Caco-2 (cell line): ENCODE data around the gene BCL3. TPM values are rescaled to one million over a fixed set of nuclear protein-coding genes. Genes with fewer than 3 reads are reported as not detected.

ENCODE experiments used
- BruUV-seq: library from RNA; stranded (reverse); fragments of 400-500 nt; replicated peaks from 2 replicates; lab custom pipeline; 2021; lab: Mats Ljungman, UMichigan
- CTCF ChIA-PET: fragments of 300-600 bp; sonication (Branson Sonifier 250); formaldehyde crosslinking; loops from one replicate; lab custom pipeline; 2022; ENCODE audit warnings: antibody characterized with exemption; lab: Charles Lee
- POLR2A ChIA-PET: fragments of 300-600 bp; sonication (Branson Sonifier 250); formaldehyde crosslinking; loops from one replicate; lab custom pipeline; 2022; ENCODE audit warnings: antibody characterized with exemption; lab: Charles Lee
- DNase-seq, 2 experiments: peaks; one replicate each; pipeline versions ENCODE4 v3.0.0 to v3.0.0-alpha.2; 2020 to 2022
- H3K27me3 ChIP-seq: replicated peaks from 2 replicates; pipeline ENCODE4 v1.6.0; 2011; ENCODE audit warnings: low read length; ENCODE audit not compliant: control insufficient read depth, insufficient read depth
- H3K36me3 ChIP-seq: 2 replicates; pipeline ENCODE4 v1.5.1; 2011; ENCODE audit warnings: low read length; ENCODE audit not compliant: control insufficient read depth, insufficient read depth
- H3K4me1 ChIP-seq: fragments of 250-450 bp; sonication (Bioruptor Pico); 2 replicates; pipeline ENCODE4 v1.5.1; 2020; ENCODE audit warnings: mild to moderate bottlenecking
- H3K4me3 ChIP-seq: 2 replicates; pipeline ENCODE4 v1.5.1; 2011; ENCODE audit warnings: low read depth, mild to moderate bottlenecking, control low read depth, low read length
- H3K9me3 ChIP-seq: fragments of 250-450 bp; sonication (Bioruptor Pico); 2 replicates; pipeline ENCODE4 v1.5.1; 2020; ENCODE audit warnings: mild to moderate bottlenecking, moderate library complexity
- H3K27ac Mint-ChIP-seq: one replicate; pipeline ENCODE4 v1.8.0; 2022; ENCODE audit warnings: mixed read lengths; ENCODE audit not compliant: unreplicated experiment
- H3K27me3 Mint-ChIP-seq: one replicate; pipeline ENCODE4 v1.8.0; 2022; ENCODE audit warnings: mixed read lengths; ENCODE audit not compliant: insufficient read depth, unreplicated experiment
- H3K36me3 Mint-ChIP-seq: one replicate; pipeline ENCODE4 v1.8.0; 2022; ENCODE audit warnings: mild to moderate bottlenecking, mixed read lengths; ENCODE audit not compliant: insufficient read depth, unreplicated experiment
- H3K4me1 Mint-ChIP-seq: one replicate; pipeline ENCODE4 v1.8.0; 2022; ENCODE audit warnings: low read depth, mixed read lengths; ENCODE audit not compliant: unreplicated experiment
- H3K4me3 Mint-ChIP-seq: one replicate; pipeline ENCODE4 v1.8.0; 2022; ENCODE audit warnings: mild to moderate bottlenecking, moderate library complexity, mixed read lengths; ENCODE audit not compliant: unreplicated experiment
- H3K9me3 Mint-ChIP-seq: one replicate; pipeline ENCODE4 v1.8.0; 2022; ENCODE audit warnings: mixed read lengths; ENCODE audit not compliant: unreplicated experiment
- CTCF ChIP-seq, 2 experiments: fragments of 200-600 bp in 1 of 2; IDR thresholded peaks; 1 replicate in 1 of 2; 2 replicates in 1 of 2; pipeline versions ENCODE4 v1.5.1 to v1.8.0; 2011 to 2022; ENCODE audit warnings: antibody characterized with exemption in 1 of 2, control low read depth in 1 of 2, inconsistent platforms in 1 of 2, low read depth in 1 of 2, low read length in 1 of 2, mild to moderate bottlenecking in 1 of 2, moderate library complexity in 1 of 2; ENCODE audit not compliant: insufficient read depth in 1 of 2, severe bottlenecking in 1 of 2, unreplicated experiment in 1 of 2
- intact Hi-C: fragments of 100-400 bp; cut with micrococcal nuclease; formaldehyde crosslinking; loops from one replicate; pipeline ENCODE4 v1.10.0; 2022; ENCODE audit not compliant: unreplicated experiment
- total RNA-seq: library from RNA; stranded (reverse); gene quantifications from 2 replicates; pipeline ENCODE4 v1.2.3, GENCODE V29; 2022

BCL3 gene
- total RNA-seq, 1 experiment from 2014 or later = 15.5 TPM

GRCh38 chr19:44754750-44755080, 6.2 kb downstream of the BCL3 start:
- H3K4me3 ChIP-seq = no peak overlapping the region
- CTCF ChIA-PET = interaction anchor here (0.9 kb wide), 1 partner anchor 16 kb away, joined by 6 read pairs; no protein-coding TSS in a partner anchor

GRCh38 chr19:44755219-44755618, 6.7 kb downstream of the BCL3 start:
- H3K27ac Mint-ChIP-seq = no peak overlapping the region
- no peaks in the 10 kb centered on the region for H3K27me3 Mint-ChIP-seq
- H3K36me3 ChIP-seq = peaks cover 1% of the 10 kb centered on the region
- H3K4me1 Mint-ChIP-seq = no peaks in the 10 kb centered on the region
- no peak overlapping the region for H3K4me3 Mint-ChIP-seq
- peaks cover 38% of the 10 kb centered on the region for H3K36me3 Mint-ChIP-seq
- H3K27me3 ChIP-seq = no peaks in the 10 kb centered on the region
- no peak for TF ChIP-seq CTCF (IDR thresholded peaks at IDR 0.05; ENCODE audit: insufficient read depth in 1 of 2, low read depth in 1 of 2, low read length in 1 of 2, severe bottlenecking in 1 of 2, unreplicated experiment in 1 of 2)
- peaks cover 22% of the 10 kb centered on the region for H3K4me1 ChIP-seq
- H3K9me3 Mint-ChIP-seq = no peaks in the 10 kb centered on the region
- POLR2A ChIA-PET = no interaction called here
- CTCF ChIA-PET = interaction anchor here (0.9 kb wide), 1 partner anchor 16 kb away, joined by 6 read pairs; no protein-coding TSS in a partner anchor
- BruUV-seq = no TSS peak
- intact Hi-C loops = no loop called here
- H3K9me3 ChIP-seq = no peaks in the 10 kb centered on the region
- DNase-seq = no peak
- H3K4me3 ChIP-seq = no peak overlapping the region

More at GRCh38 chr19:44754750-44755080, 6.2 kb downstream of the BCL3 start:
- Mint-ChIP-seq H3K36me3 (peaks cover 38% of the 10 kb centered on the region), H3K27ac (no peak overlapping the region), H3K27me3 (no peaks in the 10 kb centered on the region), H3K4me1 (no peaks in the 10 kb centered on the region), H3K9me3 (no peaks in the 10 kb centered on the region), H3K4me3 (peak overlapping the region; percentile 60)
- no peaks in the 10 kb centered on the region for H3K27me3 ChIP-seq
- no TSS peak for BruUV-seq
- intact Hi-C loops = no loop called here
- no peak for TF ChIP-seq CTCF (IDR thresholded peaks at IDR 0.05; ENCODE audit: insufficient read depth in 1 of 2, low read depth in 1 of 2, low read length in 1 of 2, severe bottlenecking in 1 of 2, unreplicated experiment in 1 of 2)
- DNase-seq = no peak
- peaks cover 24% of the 10 kb centered on the region for H3K4me1 ChIP-seq
- H3K36me3 ChIP-seq = peaks cover 1% of the 10 kb centered on the region
- POLR2A ChIA-PET = no interaction called here
- no peaks in the 10 kb centered on the region for H3K9me3 ChIP-seq

GRCh38 chr19:44756089-44756562, 7.6 kb downstream of the BCL3 start:
- H3K9me3 Mint-ChIP-seq = no peaks in the 10 kb centered on the region
- Histone ChIP-seq H3K36me3 (peaks cover 1% of the 10 kb centered on the region), H3K27me3 (no peaks in the 10 kb centered on the region), H3K4me1 (peaks cover 22% of the 10 kb centered on the region), H3K4me3 (no peak overlapping the region), H3K9me3 (no peaks in the 10 kb centered on the region)
- no peaks in the 10 kb centered on the region for H3K4me1 Mint-ChIP-seq
- ChIA-PET POLR2A (no interaction called here), CTCF (interaction anchor here (0.8 kb wide), 1 partner anchor 14 kb away, joined by 11 read pairs; no protein-coding TSS in a partner anchor)
- H3K27ac Mint-ChIP-seq = peak overlapping the region; percentile 27
- no peak overlapping the region for H3K4me3 Mint-ChIP-seq
- BruUV-seq = no TSS peak
- H3K27me3 Mint-ChIP-seq = no peaks in the 10 kb centered on the region
- no peak for DNase-seq
- TF ChIP-seq CTCF (IDR thresholded peaks at IDR 0.05; ENCODE audit: insufficient read depth in 1 of 2, low read depth in 1 of 2, low read length in 1 of 2, severe bottlenecking in 1 of 2, unreplicated experiment in 1 of 2) = no peak
- peaks cover 32% of the 10 kb centered on the region for H3K36me3 Mint-ChIP-seq
- intact Hi-C loops = no loop called here
